SK-N-SH treated with all-trans-retinoic acid at 6 μM for 48 hours (cell line): ENCODE measurements around the gene DDX20.

Experiments used
- ATAC-seq: fragments of 200-7000 bp; cut with Tn5 transposase; 3 replicates; pipeline ENCODE4 v1.9.1; 2020; ENCODE audit warnings: mild to moderate bottlenecking, moderate library complexity
- ARNTL ChIP-seq: fragments of 450-650 bp; formaldehyde crosslinking; IDR thresholded peaks from 2 replicates; pipeline ENCODE4 v1.5.0; 2020; ENCODE audit warnings: low read depth, mild to moderate bottlenecking, moderate library complexity, borderline replicate concordance
- BACH2 ChIP-seq: fragments of 250-450 bp; sonication (Bioruptor Pico); IDR thresholded peaks from 2 replicates; pipeline ENCODE4 v1.9.0; 2021; ENCODE audit warnings: mild to moderate bottlenecking, borderline replicate concordance
- CREB5 ChIP-seq: fragments of 250-450 bp; sonication (Bioruptor Pico); IDR thresholded peaks from 2 replicates; pipeline ENCODE4 v1.5.1; 2020; ENCODE audit warnings: low read depth, mild to moderate bottlenecking, moderate library complexity
- CSDC2 ChIP-seq: fragments of 250-450 bp; sonication (Bioruptor Pico); IDR thresholded peaks from 2 replicates; pipeline ENCODE4 v1.5.0; 2020; ENCODE audit warnings: mild to moderate bottlenecking, moderate library complexity
- CSRNP3 ChIP-seq: fragments of 250-450 bp; sonication (Bioruptor Pico); IDR thresholded peaks from 2 replicates; pipeline ENCODE4 v1.5.1; 2021; ENCODE audit warnings: mild to moderate bottlenecking, moderate library complexity
- ESRRG ChIP-seq: fragments of 250-450 bp; sonication (Bioruptor Pico); IDR thresholded peaks from 2 replicates; pipeline ENCODE4 v1.6.1; 2021; ENCODE audit warnings: mild to moderate bottlenecking
- ISL1 ChIP-seq: fragments of 250-450 bp; sonication (Bioruptor Pico); IDR thresholded peaks from 2 replicates; pipeline ENCODE4 v2.1.2; 2022; ENCODE audit warnings: mild to moderate bottlenecking, moderate library complexity
- OSR1 ChIP-seq: fragments of 250-450 bp; sonication (Bioruptor Pico); IDR thresholded peaks from 2 replicates; pipeline ENCODE4 v1.8.0; 2022; ENCODE audit warnings: moderate library complexity, mild to moderate bottlenecking, inconsistent platforms
- PATZ1 ChIP-seq: fragments of 250-450 bp; sonication (Bioruptor Pico); IDR thresholded peaks from 2 replicates; pipeline ENCODE4 v1.8.0; 2020; ENCODE audit warnings: mild to moderate bottlenecking, moderate library complexity, borderline replicate concordance
- POU6F1 ChIP-seq: fragments of 250-450 bp; sonication (Bioruptor Pico); IDR thresholded peaks from 2 replicates; pipeline ENCODE4 v1.8.0; 2021; ENCODE audit warnings: low read depth, mild to moderate bottlenecking, moderate library complexity, borderline replicate concordance
- PPARA ChIP-seq: fragments of 250-450 bp; sonication (Bioruptor Pico); IDR thresholded peaks from 2 replicates; pipeline ENCODE4 v1.5.0; 2020; ENCODE audit warnings: mild to moderate bottlenecking, borderline replicate concordance
- RARB ChIP-seq: fragments of 250-450 bp; sonication (Bioruptor Pico); IDR thresholded peaks from 2 replicates; pipeline ENCODE4 v1.8.0; 2021; ENCODE audit warnings: mild to moderate bottlenecking, moderate library complexity
- SNAI2 ChIP-seq: fragments of 250-450 bp; sonication (Bioruptor Pico); IDR thresholded peaks from 2 replicates; pipeline ENCODE4 v1.5.0; 2020; ENCODE audit warnings: mild to moderate bottlenecking, moderate library complexity
- TCF4 ChIP-seq: fragments of 250-450 bp; sonication (Bioruptor Pico); IDR thresholded peaks from 2 replicates; pipeline ENCODE4 v1.8.0; 2021; ENCODE audit warnings: mild to moderate bottlenecking, moderate library complexity, borderline replicate concordance
- TOX ChIP-seq: fragments of 250-450 bp; sonication (Bioruptor Pico); IDR thresholded peaks from 2 replicates; pipeline ENCODE4 v1.8.0; 2021; ENCODE audit warnings: mild to moderate bottlenecking, moderate library complexity, borderline replicate concordance
- TSHZ2 ChIP-seq: fragments of 250-450 bp; sonication (Bioruptor Pico); IDR thresholded peaks from 2 replicates; pipeline ENCODE4 v1.5.0; 2020; ENCODE audit warnings: mild to moderate bottlenecking, moderate library complexity
- ZC3H10 ChIP-seq: fragments of 250-450 bp; sonication (Bioruptor Pico); IDR thresholded peaks from 2 replicates; pipeline ENCODE4 v1.5.1; 2021; ENCODE audit warnings: mild to moderate bottlenecking, moderate library complexity
- ZFP30 ChIP-seq: fragments of 450-650 bp; formaldehyde crosslinking; IDR thresholded peaks from 2 replicates; pipeline ENCODE4 v1.5.0; 2022; ENCODE audit warnings: mild to moderate bottlenecking, moderate library complexity
- ZNF565 ChIP-seq: fragments of 450-650 bp; formaldehyde crosslinking; conservative IDR thresholded peaks from 2 replicates; pipeline ENCODE4 v1.5.0; 2020; ENCODE audit warnings: low read depth, mild to moderate bottlenecking, moderate library complexity
- ZNF70 ChIP-seq: fragments of 450-650 bp; formaldehyde crosslinking; IDR thresholded peaks from 2 replicates; pipeline ENCODE4 v1.5.0; 2020; ENCODE audit warnings: mild to moderate bottlenecking, moderate library complexity
- ZNF8 ChIP-seq: fragments of 450-650 bp; formaldehyde crosslinking; IDR thresholded peaks from 2 replicates; pipeline ENCODE4 v1.5.0; 2020; ENCODE audit warnings: mild to moderate bottlenecking, moderate library complexity

Gene DDX20

GRCh38 chr1:111804776-111805175 is 49.1 kb downstream of the DDX20 start:
- ATAC-seq, result no peak
- TF ChIP-seq ARNTL (CRISPR knock-in tag) (no peak), CSRNP3 (CRISPR knock-in tag) (no peak), RARB (CRISPR knock-in tag) (no peak), ESRRG (no peak), ZFP30 (no peak)

- no peak for ATAC-seq
- TF ChIP-seq POU6F1 (CRISPR knock-in tag) (no peak), ESRRG (no peak), ZNF70 (CRISPR knock-in tag) (no peak), CSRNP3 (CRISPR knock-in tag) (no peak), OSR1 (no peak), TOX (CRISPR knock-in tag) (no peak), PPARA (CRISPR knock-in tag) (no peak), ZC3H10 (CRISPR knock-in tag) (no peak), RARB (CRISPR knock-in tag) (no peak), ISL1 (CRISPR knock-in tag) (no peak), CSDC2 (CRISPR knock-in tag) (no peak), ZFP30 (no peak), ZNF565 (CRISPR knock-in tag) (no peak), ZNF8 (CRISPR knock-in tag) (no peak), PATZ1 (no peak), TSHZ2 (CRISPR knock-in tag) (no peak), SNAI2 (CRISPR knock-in tag) (no peak), TCF4 (CRISPR knock-in tag) (no peak), BACH2 (CRISPR knock-in tag) (no peak), ARNTL (CRISPR knock-in tag) (no peak)
Measured at GRCh38 chr1:111805251-111805650, 49.5 kb downstream of the DDX20 start.

- TF ChIP-seq BACH2 (CRISPR knock-in tag), result no peak
- TF ChIP-seq CSDC2 (CRISPR knock-in tag), result no peak
- no peak for TF ChIP-seq ARNTL (CRISPR knock-in tag)
- no peak for TF ChIP-seq ZC3H10 (CRISPR knock-in tag)
- no peak for TF ChIP-seq OSR1
- TF ChIP-seq ZNF70 (CRISPR knock-in tag), result no peak
- TF ChIP-seq TSHZ2 (CRISPR knock-in tag), result no peak
- no peak for TF ChIP-seq ISL1 (CRISPR knock-in tag)
- TF ChIP-seq PATZ1, result no peak
- TF ChIP-seq PPARA (CRISPR knock-in tag), result no peak
- no peak for TF ChIP-seq CREB5 (CRISPR knock-in tag)
- TF ChIP-seq TOX (CRISPR knock-in tag), result no peak
- ATAC-seq, result no peak
Measured at GRCh38 chr1:111811891-111812290, 56.2 kb downstream of the DDX20 start.
